ENCODE data around the gene TTC1.

- TF ChIP-seq ZNF8 (CRISPR knock-in tag; IDR thresholded peaks at IDR 0.05) (no peak), PATZ1 (CRISPR knock-in tag; IDR thresholded peaks at IDR 0.05; ENCODE audit: borderline replicate concordance) (no peak), ZNF70 (CRISPR knock-in tag; IDR thresholded peaks at IDR 0.05) (no peak), GLIS3 (CRISPR knock-in tag; IDR thresholded peaks at IDR 0.05) (no peak), CSDC2 (CRISPR knock-in tag; IDR thresholded peaks at IDR 0.05) (no peak), ZC3H10 (CRISPR knock-in tag; IDR thresholded peaks at IDR 0.05) (no peak), BACH2 (CRISPR knock-in tag; IDR thresholded peaks at IDR 0.05; ENCODE audit: borderline replicate concordance) (no peak), POU6F1 (CRISPR knock-in tag; IDR thresholded peaks at IDR 0.05; ENCODE audit: borderline replicate concordance, low read depth) (no peak), OSR1 (CRISPR knock-in tag; IDR thresholded peaks at IDR 0.05) (no peak), ZFP3 (CRISPR knock-in tag; IDR thresholded peaks at IDR 0.05) (no peak), RARB (CRISPR knock-in tag; IDR thresholded peaks at IDR 0.05) (no peak), ZFP30 (CRISPR knock-in tag; IDR thresholded peaks at IDR 0.05) (no peak), TCF4 (CRISPR knock-in tag; IDR thresholded peaks at IDR 0.05; ENCODE audit: borderline replicate concordance) (no peak), PPARA (CRISPR knock-in tag; IDR thresholded peaks at IDR 0.05; ENCODE audit: borderline replicate concordance) (no peak)
Observed at GRCh38 chr5:160036243-160036642, 27.3 kb downstream of the TTC1 start.
